ENCODE data around the gene KCNIP4.

DNA sequence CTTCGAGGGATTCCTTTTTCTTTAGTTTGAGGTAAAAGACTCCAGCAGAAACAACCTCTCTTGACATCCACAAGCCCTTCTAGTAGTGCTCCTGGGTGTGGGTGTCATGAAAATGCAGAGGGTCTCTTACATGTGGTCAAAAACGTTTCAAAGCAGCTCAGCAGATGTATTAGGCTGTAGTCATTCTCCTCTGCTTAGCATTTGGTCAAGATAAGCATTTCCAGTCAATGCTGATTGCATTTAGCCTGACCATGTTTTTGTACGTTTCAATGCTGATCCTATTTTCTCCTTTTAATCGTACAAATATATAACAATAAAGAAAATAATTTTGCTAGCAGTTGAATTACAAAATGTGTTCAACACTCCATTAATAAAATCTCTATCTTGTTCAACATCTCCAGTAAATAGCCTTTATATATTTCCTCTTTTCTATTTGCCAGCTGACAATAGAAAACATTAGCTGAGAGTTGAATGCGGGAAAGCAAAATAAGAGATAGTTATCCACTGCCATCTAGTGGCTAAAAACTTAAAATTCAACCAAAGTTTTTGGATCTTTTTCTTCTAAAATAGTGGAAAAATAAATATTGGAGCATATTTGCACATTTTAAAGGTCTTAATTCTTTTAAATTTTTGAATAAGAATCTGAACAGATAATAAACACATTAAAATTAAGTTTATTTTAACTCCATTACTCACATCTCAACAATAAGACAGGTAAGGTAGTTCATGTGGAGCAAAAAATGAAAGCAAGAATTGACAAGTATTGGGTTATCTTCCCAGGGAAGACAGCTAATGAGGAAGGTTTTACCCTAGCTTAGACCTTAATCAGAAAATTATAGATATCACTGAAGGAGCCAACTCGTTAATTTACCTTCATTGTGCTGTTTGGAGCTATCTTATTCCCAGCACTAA lies 1263.5 kb downstream of the KCNIP4 start:
- TF ChIP-seq, protein P1, sequence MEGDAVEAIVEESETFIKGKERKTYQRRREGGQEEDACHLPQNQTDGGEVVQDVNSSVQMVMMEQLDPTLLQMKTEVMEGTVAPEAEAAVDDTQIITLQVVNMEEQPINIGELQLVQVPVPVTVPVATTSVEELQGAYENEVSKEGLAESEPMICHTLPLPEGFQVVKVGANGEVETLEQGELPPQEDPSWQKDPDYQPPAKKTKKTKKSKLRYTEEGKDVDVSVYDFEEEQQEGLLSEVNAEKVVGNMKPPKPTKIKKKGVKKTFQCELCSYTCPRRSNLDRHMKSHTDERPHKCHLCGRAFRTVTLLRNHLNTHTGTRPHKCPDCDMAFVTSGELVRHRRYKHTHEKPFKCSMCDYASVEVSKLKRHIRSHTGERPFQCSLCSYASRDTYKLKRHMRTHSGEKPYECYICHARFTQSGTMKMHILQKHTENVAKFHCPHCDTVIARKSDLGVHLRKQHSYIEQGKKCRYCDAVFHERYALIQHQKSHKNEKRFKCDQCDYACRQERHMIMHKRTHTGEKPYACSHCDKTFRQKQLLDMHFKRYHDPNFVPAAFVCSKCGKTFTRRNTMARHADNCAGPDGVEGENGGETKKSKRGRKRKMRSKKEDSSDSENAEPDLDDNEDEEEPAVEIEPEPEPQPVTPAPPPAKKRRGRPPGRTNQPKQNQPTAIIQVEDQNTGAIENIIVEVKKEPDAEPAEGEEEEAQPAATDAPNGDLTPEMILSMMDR (conservative IDR thresholded peaks at IDR 0.05): peak; percentile 70
- no peak for TF ChIP-seq EZH2 (IDR thresholded peaks at IDR 0.05; ENCODE audit: low read depth)
